WI38 (cell line): ENCODE data around the gene GNG7.
"Not testable (repeated sequence)": the region's sequence is repeated elsewhere in the genome, so short reads cannot be mapped to it uniquely, and the experiment has no call there.

Experiments
- H3K4me3 ChIP-seq: 2 replicates; pipeline ENCODE4 v1.5.1; 2011; ENCODE audit warnings: low read depth, mild to moderate bottlenecking, control low read depth, low read length
- CTCF ChIP-seq: IDR thresholded peaks from 2 replicates; pipeline ENCODE4 v1.5.1; 2012; ENCODE audit warnings: low read depth, mild to moderate bottlenecking, control low read depth, low read length

The GNG7 gene

GRCh38 chr19:2524361-2524839 is 178.1 kb downstream of the GNG7 start:
- no peak overlapping the region for H3K4me3 ChIP-seq
- no peak for TF ChIP-seq CTCF

- TF ChIP-seq CTCF = peak; percentile 37; the same call in 1 of the 2 replicates
- H3K4me3 ChIP-seq = no peak overlapping the region
Observed at GRCh38 chr19:2523630-2524311, 178.7 kb downstream of the GNG7 start.

- TF ChIP-seq CTCF = no peak
- H3K4me3 ChIP-seq = no peak overlapping the region
Observed at GRCh38 chr19:2519482-2519881, 183.0 kb downstream of the GNG7 start.

- H3K4me3 ChIP-seq = not testable (repeated sequence)
Observed at GRCh38 chr19:2518856-2519255, 183.6 kb downstream of the GNG7 start.

- H3K4me3 ChIP-seq = no peak overlapping the region
- no peak for TF ChIP-seq CTCF
Observed at GRCh38 chr19:2517881-2518601, 184.5 kb downstream of the GNG7 start.

GRCh38 chr19:2516727-2517126 is 185.8 kb downstream of the GNG7 start:
- no peak overlapping the region for H3K4me3 ChIP-seq
- TF ChIP-seq CTCF = no peak

- H3K4me3 ChIP-seq = no peak overlapping the region
- no peak for TF ChIP-seq CTCF
Observed at GRCh38 chr19:2514981-2515518, 187.4 kb downstream of the GNG7 start.
